Measurements from ENCODE around the gene TSR2.
"Not testable (repeated sequence)": the region's sequence is repeated elsewhere in the genome, so short reads cannot be mapped to it uniquely, and the experiment has no call there.

TSR2 gene

GRCh38 chrX:54473993-54474859 is 34.0 kb downstream of the TSR2 start:
- DNase-seq (ENCODE audit: low read depth in 3 of 3): no peak

- DNase-seq (ENCODE audit: low read depth in 3 of 3): no peak
Observed at GRCh38 chrX:54479136-54480111, 39.2 kb downstream of the TSR2 start.

- no peak for DNase-seq (ENCODE audit: low read depth in 3 of 3)
Observed at GRCh38 chrX:54482839-54483593, 42.8 kb downstream of the TSR2 start.

GRCh38 chrX:54483946-54484345 is 43.7 kb downstream of the TSR2 start:
- DNase-seq (ENCODE audit: low read depth in 3 of 3): no peak

- no peak for DNase-seq (ENCODE audit: low read depth in 3 of 3)
Observed at GRCh38 chrX:54484666-54485065, 44.5 kb downstream of the TSR2 start.

- DNase-seq (ENCODE audit: low read depth in 3 of 3): not testable (repeated sequence)
Observed at GRCh38 chrX:54489819-54490218, 49.6 kb downstream of the TSR2 start.

GRCh38 chrX:54492340-54492739 is 52.1 kb downstream of the TSR2 start:
- DNase-seq (ENCODE audit: low read depth in 3 of 3): no peak

- DNase-seq (ENCODE audit: low read depth in 3 of 3): no peak
Observed at GRCh38 chrX:54494166-54494988, 54.2 kb downstream of the TSR2 start.
